IMR-90 (cell line): ENCODE measurements around the gene CADM1. TPM values are rescaled to one million over a fixed set of nuclear protein-coding genes. Genes with fewer than 3 reads are reported as not detected.

Source experiments
- ATAC-seq: fragments of 200-7000 bp; cut with Tn5 transposase; 2 replicates; pipeline ENCODE4 v1.9.1; 2020; ENCODE audit warnings: low read depth, mild to moderate bottlenecking, moderate library complexity
- BruUV-seq: library from RNA; stranded (reverse); fragments of 400-500 nt; replicated peaks from 2 replicates; lab custom pipeline; 2021; lab: Mats Ljungman, UMichigan
- CTCF ChIA-PET: fragments of 300-600 bp; formaldehyde crosslinking; extraction: SDS; loops from one replicate; lab custom pipeline; 2021; ENCODE audit warnings: antibody characterized with exemption; lab: Yijun Ruan, JAX
- POLR2A ChIA-PET: fragments of 300-600 bp; sonication (Branson Sonifier 250); formaldehyde crosslinking; loops from one replicate; lab custom pipeline; 2022; ENCODE audit warnings: antibody characterized with exemption; ENCODE audit not compliant: unreplicated experiment; lab: Charles Lee
- DNase-seq: peaks from one replicate; pipeline ENCODE4 v3.0.0; 2013
- H2AFZ ChIP-seq: replicated peaks from 2 replicates; pipeline ENCODE3; 2013; ENCODE audit warnings: low read length, mild to moderate bottlenecking; ENCODE audit not compliant: poor library complexity
- H2AK5ac ChIP-seq: 2 replicates; pipeline ENCODE4 v1.6.1; 2013; ENCODE audit warnings: low read depth, low read length, inconsistent platforms
- H2AK9ac ChIP-seq: replicated peaks from 2 replicates; pipeline ENCODE3; 2013; ENCODE audit warnings: mild to moderate bottlenecking, low read depth, low read length, moderate library complexity; ENCODE audit not compliant: poor library complexity
- H2BK120ac ChIP-seq: 2 replicates; pipeline ENCODE4 v1.6.1; 2013; ENCODE audit warnings: low read depth, low read length, inconsistent platforms
- H2BK15ac ChIP-seq: 3 replicates; pipeline ENCODE4 v1.6.1; 2013; ENCODE audit warnings: low read depth, low read length, inconsistent platforms
- H2BK20ac ChIP-seq: 2 replicates; pipeline ENCODE4 v1.6.1; 2013; ENCODE audit warnings: low read depth, mild to moderate bottlenecking, inconsistent platforms, low read length, moderate library complexity
- H2BK5ac ChIP-seq: 2 replicates; pipeline ENCODE4 v1.6.1; 2013; ENCODE audit warnings: mild to moderate bottlenecking, low read depth, low read length, inconsistent platforms; ENCODE audit not compliant: poor library complexity, severe bottlenecking
- H3K14ac ChIP-seq: replicated peaks from 2 replicates; pipeline ENCODE4 v1.6.1; 2013; ENCODE audit warnings: low read depth, low read length, inconsistent platforms
- H3K18ac ChIP-seq: 2 replicates; pipeline ENCODE4 v1.6.1; 2013; ENCODE audit warnings: low read depth, low read length, control low read depth
- H3K23ac ChIP-seq: 2 replicates; pipeline ENCODE4 v1.6.1; 2013; ENCODE audit warnings: low read depth, low read length, inconsistent platforms
- H3K27ac ChIP-seq: 2 replicates; pipeline ENCODE4 v1.5.1; 2013; ENCODE audit warnings: mild to moderate bottlenecking, control low read depth, low read length; ENCODE audit not compliant: insufficient read depth
- H3K27me3 ChIP-seq: 2 replicates; pipeline ENCODE4 v1.6.1; 2013; ENCODE audit warnings: low read length; ENCODE audit not compliant: control insufficient read depth, insufficient read depth
- H3K36me3 ChIP-seq: 2 replicates; pipeline ENCODE4 v1.6.1; 2013; ENCODE audit warnings: low read length, mixed read lengths; ENCODE audit not compliant: control insufficient read depth, insufficient read depth
- H3K4ac ChIP-seq: 2 replicates; pipeline ENCODE4 v1.6.1; 2013; ENCODE audit warnings: low read depth, low read length, inconsistent platforms
- H3K4me1 ChIP-seq: 2 replicates; pipeline ENCODE4 v1.6.1; 2013; ENCODE audit warnings: low read length, mixed read lengths; ENCODE audit not compliant: control insufficient read depth, insufficient read depth
- H3K4me2 ChIP-seq: 2 replicates; pipeline ENCODE4 v1.6.1; 2013; ENCODE audit warnings: low read depth, mild to moderate bottlenecking, control low read depth, low read length, moderate library complexity
- H3K4me3 ChIP-seq: 2 replicates; pipeline ENCODE4 v1.5.1; 2013; ENCODE audit warnings: low read depth, mild to moderate bottlenecking, control low read depth, low read length, moderate library complexity; ENCODE audit not compliant: insufficient read depth
- H3K56ac ChIP-seq: 2 replicates; pipeline ENCODE4 v1.6.1; 2013; ENCODE audit warnings: low read length, inconsistent platforms; ENCODE audit not compliant: insufficient read depth; ENCODE audit errors: extremely low read depth
- H3K79me1 ChIP-seq, 2 experiments: 2 replicates each; pipeline ENCODE4 v1.6.1; 2013; ENCODE audit warnings: low read length in 2 of 2, inconsistent platforms in 1 of 2, low read depth in 1 of 2
- H3K9ac ChIP-seq: 2 replicates; pipeline ENCODE4 v1.6.1; 2013; ENCODE audit warnings: low read depth, low read length, control low read depth
- H3K9me1 ChIP-seq: 2 replicates; pipeline ENCODE4 v1.6.1; 2013; ENCODE audit warnings: low read length, inconsistent platforms; ENCODE audit not compliant: insufficient read depth
- H3K9me3 ChIP-seq: 2 replicates; pipeline ENCODE4 v1.6.1; 2013; ENCODE audit warnings: low read length; ENCODE audit not compliant: control insufficient read depth, insufficient read depth
- H4K20me1 ChIP-seq: 2 replicates; pipeline ENCODE4 v1.6.1; 2013; ENCODE audit warnings: low read length, inconsistent platforms; ENCODE audit not compliant: insufficient read depth
- H4K5ac ChIP-seq: 2 replicates; pipeline ENCODE4 v1.6.1; 2013; ENCODE audit warnings: mild to moderate bottlenecking, low read depth, low read length, control low read depth
- H4K8ac ChIP-seq, 2 experiments: 2 replicates each; pipeline ENCODE4 v1.6.1; 2013; ENCODE audit warnings: low read depth in 2 of 2, low read length in 2 of 2, control low read depth in 1 of 2, inconsistent platforms in 1 of 2
- H4K91ac ChIP-seq: 2 replicates; pipeline ENCODE4 v1.6.1; 2013; ENCODE audit warnings: low read depth, low read length, inconsistent platforms; ENCODE audit not compliant: insufficient read depth
- BHLHE40 ChIP-seq: fragments of 150-350 bp; IDR thresholded peaks from 2 replicates; pipeline ENCODE4 v1.6.1; 2016; ENCODE audit warnings: mild to moderate bottlenecking, low read depth, low read length
- MAFK ChIP-seq: IDR thresholded peaks from 2 replicates; pipeline ENCODE4 v1.6.1; 2012; ENCODE audit warnings: low read depth, low read length, improper control_type of control experiment
- NFE2L2 ChIP-seq: fragments of 150-350 bp; IDR thresholded peaks from 2 replicates; pipeline ENCODE4 v1.6.1; 2016; ENCODE audit warnings: low read depth, mild to moderate bottlenecking, low read length
- RFX5 ChIP-seq: IDR thresholded peaks from 2 replicates; pipeline ENCODE4 v1.8.0; 2012; ENCODE audit warnings: low read depth, mild to moderate bottlenecking, low read length, moderate library complexity
- SMC3 ChIP-seq: fragments of 150-350 bp; IDR thresholded peaks from 2 replicates; pipeline ENCODE4 v1.6.1; 2016; ENCODE audit warnings: low read depth, mild to moderate bottlenecking, antibody characterized with exemption, low read length, moderate library complexity
- dilution Hi-C: fragments of 300-500 bp; cut with HindIII; formaldehyde crosslinking; loops from one replicate; pipeline ENCODE4 v1.14.3; 2018; ENCODE audit warnings: low sequenced_read_pairs; ENCODE audit not compliant: unreplicated experiment
- in situ Hi-C: fragments of 300-500 bp; cut with MboI; formaldehyde crosslinking; loops from 3 replicates; pipeline ENCODE4 v1.14.3; 2019; ENCODE audit warnings: low sequenced_read_pairs, inconsistent platforms, mixed read lengths
- intact Hi-C: fragments of 100-400 bp; cut with micrococcal nuclease; formaldehyde crosslinking; loops from 2 replicates; pipeline ENCODE4 v1.10.0; 2022
- polyA plus RNA-seq, 3 experiments: library from polyadenylated mRNA; depleted of rRNA; stranded (reverse); fragments of >200 nt; gene quantifications; 2 replicates each; pipeline ENCODE4 v1.2.3, GENCODE V29; 2012; ENCODE audit warnings: low replicate concordance in 1 of 3
- total RNA-seq: library from RNA; depleted of rRNA; stranded (reverse); fragments of >200 nt; gene quantifications from 2 replicates; pipeline ENCODE4 v1.2.3, GENCODE V29; 2012

CADM1 gene
- total and polyA plus RNA-seq, 2 of the 4 experiments (the other 2 are of a cell fraction): 28.8 to 77.1 TPM

- Histone ChIP-seq H3K23ac (no peak overlapping the region), H3K79me1 (peaks cover 0 to 3% of the 10 kb centered on the region in 2 experiments; a peak in 1 of 4 replicates), H2BK20ac (no peak overlapping the region), H2BK15ac (no peak overlapping the region), H2AFZ (no peak overlapping the region), H4K5ac (no peak overlapping the region), H4K20me1 (no peaks in the 10 kb centered on the region), H3K4me2 (no peak overlapping the region), H4K8ac (no peak overlapping the region), H3K9me3 (no peaks in the 10 kb centered on the region), H3K27ac (no peak overlapping the region), H2AK5ac (no peak overlapping the region), H3K56ac (no peak overlapping the region), H3K27me3 (no peaks in the 10 kb centered on the region), H2AK9ac (no peak overlapping the region), H4K91ac (no peak overlapping the region), H2BK5ac (no peak overlapping the region), H3K36me3 (peaks cover 1% of the 10 kb centered on the region; the same call in 1 of the 2 replicates), H3K4me1 (no peaks in the 10 kb centered on the region), H3K18ac (no peak overlapping the region), H3K4ac (no peak overlapping the region), H3K14ac (no peak overlapping the region), H2BK120ac (no peak overlapping the region), H3K9ac (no peak overlapping the region), H3K4me3 (no peak overlapping the region), H3K9me1 (no peaks in the 10 kb centered on the region)
- CTCF ChIA-PET: no interaction called here
- POLR2A ChIA-PET: no interaction called here
- no TSS peak for BruUV-seq
- intact Hi-C loops: no loop called here
- dilution Hi-C loops: no loop called here
- in situ Hi-C loops: no loop called here
- TF ChIP-seq MAFK (no peak), BHLHE40 (no peak), RFX5 (no peak), NFE2L2 (no peak), SMC3 (no peak)
- ATAC-seq (no peak), DNase-seq (no peak)
These were observed 75.9 kb downstream of the CADM1 start for GRCh38 chr11:115428306-115428705.
